HG03175 (cell line): ENCODE results near the gene HDAC4.

Experiments
- ATAC-seq: cut with Tn5 transposase; IDR thresholded peaks from one replicate; pipeline ENCODE4 v1.9.1; 2021; ENCODE audit warnings: mild to moderate bottlenecking, moderate library complexity; ENCODE audit not compliant: unreplicated experiment

HDAC4 gene

GRCh38 chr2:239116456-239117246 is 284.2 kb downstream of the HDAC4 start:
- no peak for ATAC-seq

- no peak for ATAC-seq
Observed at GRCh38 chr2:239115616-239116015, 285.2 kb downstream of the HDAC4 start.

GRCh38 chr2:239114616-239115265 is 286.1 kb downstream of the HDAC4 start:
- no peak for ATAC-seq

GRCh38 chr2:239114119-239114581 is 286.7 kb downstream of the HDAC4 start:
- no peak for ATAC-seq

GRCh38 chr2:239113615-239114014 is 287.2 kb downstream of the HDAC4 start:
- ATAC-seq = no peak

- ATAC-seq = no peak
Observed at GRCh38 chr2:239113171-239113570, 287.6 kb downstream of the HDAC4 start.

- no peak for ATAC-seq
Observed at GRCh38 chr2:239112127-239112774, 288.6 kb downstream of the HDAC4 start.

GRCh38 chr2:239111401-239112100 is 289.3 kb downstream of the HDAC4 start:
- ATAC-seq = no peak

- ATAC-seq = no peak
Observed at GRCh38 chr2:239110595-239111048, 290.2 kb downstream of the HDAC4 start.

GRCh38 chr2:239109928-239110545 is 290.8 kb downstream of the HDAC4 start:
- no peak for ATAC-seq

- no peak for ATAC-seq
Observed at GRCh38 chr2:239109041-239109927, 291.5 kb downstream of the HDAC4 start.

- ATAC-seq = no peak
Observed at GRCh38 chr2:239108459-239108858, 292.4 kb downstream of the HDAC4 start.

- no peak for ATAC-seq
Observed at GRCh38 chr2:239107936-239108335, 292.9 kb downstream of the HDAC4 start.

GRCh38 chr2:239106966-239107365 is 293.9 kb downstream of the HDAC4 start:
- no peak for ATAC-seq

GRCh38 chr2:239106314-239106908 is 294.4 kb downstream of the HDAC4 start:
- ATAC-seq = no peak

GRCh38 chr2:239105234-239105633 is 295.6 kb downstream of the HDAC4 start:
- no peak for ATAC-seq

GRCh38 chr2:239104800-239105199 is 296.0 kb downstream of the HDAC4 start:
- ATAC-seq = no peak

GRCh38 chr2:239103125-239104098 is 297.4 kb downstream of the HDAC4 start:
- no peak for ATAC-seq
